Stimulated activated CD8-positive, alpha-beta memory T cell treated with anti-CD3 and anti-CD28 coated beads, Interleukin-4, amount 100 ng/mL, for 1 hour (primary cell): Measurements from ENCODE around the gene MARVELD2.
"Not testable (repeated sequence)": the region's sequence is repeated elsewhere in the genome, so short reads cannot be mapped to it uniquely, and the experiment has no call there.

Source experiments
- DNase-seq, 2 donors: peaks; one replicate each; pipeline ENCODE4 v3.0.0-alpha.2; 2020; ENCODE audit warnings: low read depth in 2 of 2, low spot score in 1 of 2

Gene MARVELD2

DNA sequence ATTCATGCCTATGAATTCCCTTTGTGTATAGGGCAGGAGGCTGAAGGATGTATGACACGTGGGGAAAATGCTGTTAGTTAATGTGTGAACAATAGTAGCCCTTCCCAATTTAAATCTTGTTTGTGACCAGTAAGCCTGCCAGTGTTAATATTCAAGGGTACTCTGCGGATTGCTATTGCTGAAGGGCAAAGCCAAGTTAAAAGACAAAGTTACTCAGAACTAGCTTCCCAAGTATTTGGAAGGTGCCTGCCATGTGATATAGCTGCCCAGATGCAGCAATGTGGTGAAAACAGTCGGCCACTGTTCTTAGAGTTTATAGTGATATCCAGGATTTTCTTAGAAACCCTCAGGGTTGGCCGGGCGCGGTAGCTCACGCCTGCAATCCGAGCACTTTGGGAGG is 34.6 kb downstream of the MARVELD2 start:
- no peak for DNase-seq

DNA sequence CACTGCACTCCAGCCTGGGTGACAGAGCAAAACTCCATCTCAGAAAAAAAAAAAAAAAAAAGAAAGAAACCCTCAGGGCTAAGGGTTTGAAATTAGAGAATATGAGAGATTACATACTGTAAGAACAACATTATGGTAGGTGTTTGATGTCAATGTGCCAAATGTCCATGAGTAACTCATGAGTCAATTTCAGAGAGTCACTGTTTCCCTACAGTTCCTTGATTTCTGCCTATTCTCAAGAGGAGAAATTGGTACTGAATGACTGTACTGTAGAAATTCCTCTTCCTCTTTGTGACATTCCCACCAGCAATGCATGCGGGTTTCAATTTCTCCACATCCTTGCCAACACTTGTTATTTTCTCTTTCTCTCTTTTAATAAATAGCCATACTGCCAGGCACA is 35.2 kb downstream of the MARVELD2 start:
- no peak for DNase-seq

GRCh38 chr5:69450527-69450926 is 35.6 kb downstream of the MARVELD2 start:
- DNase-seq, result not testable (repeated sequence)

DNA sequence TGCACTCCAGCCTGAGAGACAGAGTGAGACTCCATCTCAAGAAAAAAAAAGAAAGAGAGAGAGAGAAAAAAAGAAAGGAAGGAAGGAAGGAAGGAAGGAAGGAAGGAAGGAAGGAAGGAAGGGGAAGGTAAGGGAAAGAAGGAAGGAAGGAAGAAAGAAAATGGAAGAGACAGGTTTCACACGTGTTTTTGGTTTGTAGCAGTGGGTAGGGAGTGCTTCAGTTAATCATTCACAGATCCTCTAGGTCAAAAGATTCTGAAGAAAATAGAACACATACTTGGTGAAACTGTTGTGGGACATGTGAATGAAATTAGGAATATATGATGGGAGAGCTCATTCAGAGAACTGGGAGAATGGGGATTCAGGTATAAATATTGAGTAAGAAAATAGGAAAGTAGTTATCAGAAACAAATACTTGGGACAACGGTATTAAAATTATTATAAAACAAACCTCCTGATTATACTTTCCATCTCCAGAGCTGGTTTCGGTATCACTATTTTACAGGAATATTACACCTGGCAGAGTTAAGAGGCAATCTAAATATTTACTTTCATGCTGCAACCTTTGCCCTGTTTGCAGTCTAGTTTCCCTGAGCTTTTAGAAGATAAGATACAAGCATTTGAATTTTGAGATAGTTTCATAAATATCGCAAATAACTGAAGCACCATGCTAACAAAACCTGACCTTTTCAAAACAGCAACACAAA is 37.2 kb downstream of the MARVELD2 start:
- DNase-seq, result no peak

DNA sequence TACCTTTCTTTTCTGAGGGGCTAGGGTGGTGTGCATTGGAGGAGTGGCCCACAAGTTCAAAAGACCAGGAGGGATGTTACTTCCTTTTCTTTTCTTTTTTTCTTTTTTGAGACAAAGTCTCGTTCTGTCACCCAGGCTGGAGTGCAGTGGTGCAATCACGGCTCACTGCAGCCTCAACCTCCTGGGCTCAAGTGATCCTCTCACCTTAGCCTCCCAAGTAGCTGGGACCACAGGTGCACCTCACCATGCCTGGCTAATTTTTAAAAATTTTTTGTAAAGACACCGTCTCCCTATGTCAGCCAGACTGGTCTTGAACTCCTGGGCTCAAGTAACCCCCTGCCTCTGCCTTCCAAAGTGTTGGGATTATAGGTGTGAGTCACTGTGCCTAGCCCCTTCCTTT is 38.6 kb downstream of the MARVELD2 start:
- DNase-seq, result not testable (repeated sequence)

DNA sequence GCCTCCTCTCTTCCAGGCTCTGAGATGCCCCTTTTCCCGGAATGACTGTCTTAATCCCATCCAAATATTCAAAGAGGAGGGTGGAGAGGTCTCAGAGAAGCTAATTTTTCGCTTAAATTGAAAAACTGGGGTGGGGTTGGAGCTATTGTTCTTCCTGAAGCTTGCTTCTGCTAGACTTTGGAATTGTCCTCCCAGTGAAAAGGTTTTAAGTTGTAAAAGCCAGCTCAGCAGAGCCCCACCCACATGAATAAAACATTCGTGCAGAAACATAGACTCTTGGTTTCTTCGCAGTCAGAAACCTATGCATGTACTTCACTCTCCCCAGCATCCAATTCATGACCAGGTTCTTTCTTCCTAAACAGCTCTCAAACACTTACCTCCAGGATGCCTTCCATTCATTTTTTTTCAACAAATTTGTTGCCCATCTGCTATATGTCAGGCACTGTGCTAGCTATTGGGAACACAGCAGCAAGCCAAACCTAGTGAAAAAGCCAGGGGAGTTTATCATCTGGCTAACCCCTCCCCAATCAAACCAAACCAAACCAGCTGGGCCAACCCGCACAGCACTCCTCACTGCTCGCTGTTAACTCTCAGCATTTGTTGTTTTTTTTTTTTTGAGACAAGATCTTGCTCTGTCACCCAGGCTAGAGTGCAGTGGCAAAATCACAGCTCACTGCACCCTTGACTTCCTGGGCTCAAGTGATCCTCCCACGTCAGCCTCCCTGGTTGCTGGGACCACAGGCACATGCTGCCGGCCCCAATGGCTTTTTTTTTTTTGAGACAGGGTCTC is 39.7 kb downstream of the MARVELD2 start:
- no peak for DNase-seq

DNA sequence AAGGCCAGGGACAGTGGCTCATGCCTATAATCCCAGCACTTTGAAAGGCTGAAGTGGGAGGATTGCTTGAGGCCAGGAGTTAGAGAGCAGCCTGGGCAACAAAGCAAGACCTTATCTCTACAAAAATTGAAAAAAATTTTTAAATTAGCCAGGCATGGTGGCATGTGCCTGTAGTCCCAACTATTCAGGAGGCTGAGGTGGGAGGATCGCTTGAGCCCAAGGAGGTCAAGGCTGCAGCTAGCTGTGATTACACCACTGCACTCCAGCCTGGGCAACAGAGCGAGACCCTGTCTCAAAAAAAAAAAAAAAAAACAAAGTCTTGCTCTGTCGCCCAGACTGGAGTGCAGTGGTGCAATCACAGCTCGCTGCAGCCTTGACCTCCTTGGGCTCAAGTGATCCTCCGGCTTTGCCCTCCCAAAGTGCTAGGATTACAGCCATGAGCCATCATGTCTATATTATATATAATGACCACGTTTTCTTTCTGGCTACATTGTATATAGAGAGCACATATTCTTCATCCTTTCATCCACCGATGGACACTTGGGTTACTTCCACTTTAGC is 40.6 kb downstream of the MARVELD2 start:
- DNase-seq, result not testable (repeated sequence)

DNA sequence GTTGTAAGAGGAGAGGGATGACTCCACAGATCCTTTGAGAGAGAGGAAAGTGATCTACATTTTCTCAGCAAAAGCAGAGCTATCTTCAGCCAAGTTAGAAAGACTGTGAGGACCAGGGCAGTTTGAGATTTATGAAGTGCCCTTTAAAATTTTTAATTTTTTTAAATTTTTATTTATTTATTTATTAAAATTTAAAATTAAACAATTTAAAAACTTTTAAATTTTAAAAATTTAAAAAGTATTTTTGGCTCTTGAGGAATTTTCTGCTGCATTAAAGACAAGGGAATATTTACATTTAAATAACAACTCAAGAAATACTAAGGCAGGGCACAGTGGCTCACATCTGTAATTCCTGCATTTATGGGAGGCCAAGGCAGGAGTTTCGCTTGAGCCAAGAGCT is 47.3 kb downstream of the MARVELD2 start:
- DNase-seq, result no peak

DNA sequence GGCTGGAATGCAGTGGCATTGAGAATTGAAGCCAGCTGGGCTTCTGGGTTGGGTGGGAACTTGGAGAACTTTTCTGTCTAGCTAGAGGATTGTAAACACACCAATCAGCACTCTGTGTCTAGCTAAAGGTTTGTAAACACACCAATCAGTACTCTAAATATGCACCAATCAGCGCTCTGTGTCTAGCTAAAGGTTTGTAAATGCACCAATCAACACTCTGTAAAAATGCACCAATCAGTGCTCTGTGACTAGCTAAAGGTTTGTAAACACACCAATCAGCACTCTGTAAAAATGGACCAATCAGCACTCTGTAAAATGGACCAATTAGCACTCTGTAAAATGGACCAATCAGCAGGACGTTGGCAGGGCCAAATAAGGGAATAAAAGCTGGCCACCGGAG is 51.5 kb downstream of the MARVELD2 start:
- DNase-seq, result not testable (repeated sequence)

- no peak for DNase-seq
Observed at GRCh38 chr5:69467442-69468225, 52.7 kb downstream of the MARVELD2 start.

- no peak for DNase-seq
Observed at GRCh38 chr5:69468631-69469030, 53.7 kb downstream of the MARVELD2 start.

- not testable (repeated sequence) for DNase-seq
Observed at GRCh38 chr5:69471516-69471915, 56.6 kb downstream of the MARVELD2 start.

DNA sequence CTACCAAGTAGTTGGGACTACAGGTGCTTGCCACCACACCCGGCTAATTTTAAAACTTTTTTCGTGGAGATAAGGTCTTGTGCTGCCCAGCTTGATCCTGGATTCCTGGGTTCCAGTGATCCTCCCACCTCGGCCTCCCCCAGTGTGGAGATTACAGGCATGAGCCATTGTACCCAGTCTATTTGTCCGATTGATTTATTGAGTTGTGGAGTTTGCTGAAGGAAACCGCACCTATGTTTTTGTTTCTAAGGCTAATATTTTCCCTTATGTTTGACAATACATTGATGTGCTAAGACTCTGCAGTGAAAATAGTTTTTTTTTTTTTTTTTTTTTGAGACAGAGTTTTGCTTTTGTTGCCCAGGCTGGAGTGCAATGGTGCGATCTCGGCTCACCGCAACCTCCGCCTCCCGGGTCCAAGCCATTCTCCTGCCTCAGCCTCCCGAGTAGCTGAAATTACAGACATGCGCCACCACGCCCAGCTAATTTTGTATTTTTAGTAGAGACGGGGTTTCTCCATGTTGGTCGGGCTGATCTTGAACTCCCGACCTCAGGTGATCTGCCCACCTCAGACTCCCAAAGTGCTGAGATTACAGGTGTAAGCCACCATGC is 57.7 kb downstream of the MARVELD2 start:
- DNase-seq, result not testable (repeated sequence)

GRCh38 chr5:69477170-69477569 is 62.3 kb downstream of the MARVELD2 start:
- no peak for DNase-seq

GRCh38 chr5:69478296-69478695 is 63.4 kb downstream of the MARVELD2 start:
- not testable (repeated sequence) for DNase-seq

GRCh38 chr5:69484891-69485290 is 70.0 kb downstream of the MARVELD2 start:
- no peak for DNase-seq

- no peak for DNase-seq
Observed at GRCh38 chr5:69485471-69485870, 70.6 kb downstream of the MARVELD2 start.

- no peak for DNase-seq
Observed at GRCh38 chr5:69489246-69489645, 74.3 kb downstream of the MARVELD2 start.

DNA sequence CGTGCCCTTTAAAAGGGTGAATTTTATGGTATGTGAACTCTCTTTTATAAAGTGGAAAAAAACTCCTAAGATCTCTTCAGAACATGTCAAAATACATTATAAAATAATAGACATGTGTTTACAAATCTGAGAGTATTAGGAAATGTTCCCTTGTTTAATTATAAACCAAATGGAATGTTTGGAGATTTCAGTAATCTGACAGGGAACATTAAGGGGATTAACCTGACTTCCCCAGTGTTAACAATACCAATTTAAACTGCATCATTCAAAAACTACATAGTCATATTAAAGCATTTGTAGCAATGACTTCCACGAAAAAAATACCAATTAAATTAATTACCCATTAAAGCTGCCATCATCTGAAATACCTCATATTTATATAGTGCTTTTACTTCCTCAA is 76.1 kb downstream of the MARVELD2 start:
- no peak for DNase-seq

GRCh38 chr5:69491838-69492390 is 77.0 kb downstream of the MARVELD2 start:
- DNase-seq, result no peak
